GM12878 (cell line): Measurements from ENCODE around the gene ZNF214. TPM values are rescaled to one million over a fixed set of nuclear protein-coding genes. Genes with fewer than 3 reads are reported as not detected.

Experiments
- ATAC-seq: fragments of 200-7000 bp; cut with Tn5 transposase; 3 replicates; pipeline ENCODE4 v1.9.1; 2020; ENCODE audit warnings: mild to moderate bottlenecking, moderate library complexity
- Bru-seq: library from RNA; stranded (reverse); fragments of 400-500 nt; gene quantifications from one replicate; lab custom pipeline; 2021; lab: Mats Ljungman, UMichigan
- BruChase-seq, 2 experiments: library from RNA; stranded (reverse); fragments of 400-500 nt; gene quantifications; one replicate each; lab custom pipeline; 2021; lab: Mats Ljungman, UMichigan
- BruUV-seq: library from RNA; stranded (reverse); fragments of 400-500 nt; replicated peaks from 2 replicates; lab custom pipeline; 2021; lab: Mats Ljungman, UMichigan
- CTCF ChIA-PET: fragments of 300-600 bp; sonication (Branson Sonifier 250); formaldehyde crosslinking; extraction: SDS; loops from one replicate; lab custom pipeline; 2021; ENCODE audit warnings: inconsistent platforms; lab: Yijun Ruan, JAX
- POLR2A ChIA-PET: fragments of 350-600 bp; formaldehyde crosslinking; extraction: SDS; loops from one replicate; lab custom pipeline; 2021; ENCODE audit warnings: inconsistent platforms; lab: Charles Lee
- RAD21 ChIA-PET: fragments of 300-600 bp; sonication (Branson Sonifier 250); formaldehyde crosslinking; loops from one replicate; lab custom pipeline; 2023; ENCODE audit warnings: antibody characterized with exemption; ENCODE audit not compliant: unreplicated experiment; lab: Charles Lee
- SMC1A ChIA-PET: fragments of 300-600 bp; sonication (Branson Sonifier 250); formaldehyde crosslinking; loops from one replicate; lab custom pipeline; 2023; ENCODE audit not compliant: unreplicated experiment, uncharacterized antibody; lab: Charles Lee
- DNase-seq: peaks from one replicate; pipeline ENCODE4 v3.0.0-alpha.2; 2011; ENCODE audit warnings: low read depth, low spot score
- FAIRE-seq: peaks from 3 replicates; lab custom pipeline; 2011; peaks lifted over from hg19 to GRCh38; lab: Jason Lieb, UNC
- H2AFZ ChIP-seq: 2 replicates; pipeline ENCODE4 v1.6.0; 2011; ENCODE audit warnings: low read depth, low read length, control low read depth; ENCODE audit not compliant: control insufficient read depth
- H3K27ac ChIP-seq: 2 replicates; pipeline ENCODE4 v1.5.1; 2011; ENCODE audit warnings: control low read depth; ENCODE audit not compliant: control insufficient read depth, insufficient read depth
- H3K27me3 ChIP-seq, 2 experiments: replicated peaks in 1 of 2; 2 replicates each; pipeline versions ENCODE4 v1.6.0 to v1.6.1; 2011; ENCODE audit warnings: low read length in 1 of 2; ENCODE audit not compliant: control insufficient read depth in 2 of 2, insufficient read depth in 2 of 2
- H3K36me3 ChIP-seq, 2 experiments: 2 replicates each; pipeline ENCODE4 v1.5.1; 2011; ENCODE audit warnings: low read length in 1 of 2; ENCODE audit not compliant: control insufficient read depth in 2 of 2, insufficient read depth in 2 of 2
- H3K4me1 ChIP-seq: 2 replicates; pipeline ENCODE4 v1.6.1; 2011; ENCODE audit warnings: mild to moderate bottlenecking, low read length, moderate library complexity, mixed read lengths; ENCODE audit not compliant: control insufficient read depth, insufficient read depth
- H3K4me2 ChIP-seq: 2 replicates; pipeline ENCODE4 v1.6.0; 2011; ENCODE audit warnings: control low read depth; ENCODE audit not compliant: control insufficient read depth, insufficient read depth
- H3K4me3 ChIP-seq: fragments of 200-600 bp; sonication (generic); 2 replicates; pipeline ENCODE4 v1.5.1; 2016
- H3K79me2 ChIP-seq: 2 replicates; pipeline ENCODE4 v1.6.0; 2011; ENCODE audit warnings: low read length; ENCODE audit not compliant: control insufficient read depth, insufficient read depth
- H3K9ac ChIP-seq: 2 replicates; pipeline ENCODE4 v1.8.0; 2011; ENCODE audit warnings: low read length, control low read depth, mixed read lengths; ENCODE audit not compliant: control insufficient read depth, insufficient read depth
- H3K9me3 ChIP-seq: replicated peaks from 3 replicates; pipeline ENCODE4 v1.5.1; 2011; ENCODE audit warnings: mild to moderate bottlenecking, low read length; ENCODE audit not compliant: control insufficient read depth, insufficient read depth
- H4K20me1 ChIP-seq: 2 replicates; pipeline ENCODE4 v1.6.0; 2011; ENCODE audit not compliant: control insufficient read depth, insufficient read depth
- BCL3 ChIP-seq: IDR thresholded peaks from 2 replicates; pipeline ENCODE4 v1.6.1; 2011; ENCODE audit warnings: borderline replicate concordance, low read depth, mild to moderate bottlenecking, moderate library complexity, low read length; ENCODE audit not compliant: insufficient read depth, poor library complexity, severe bottlenecking
- BRCA1 ChIP-seq: IDR thresholded peaks from 2 replicates; pipeline ENCODE4 v1.6.1; 2011; ENCODE audit warnings: low read depth, low read length, improper control_type of control experiment
- IKZF2 ChIP-seq, 2 experiments: fragments of 450-650 bp; IDR thresholded peaks; 2 replicates each; pipeline ENCODE4 v1.6.1; 2017; ENCODE audit warnings: mild to moderate bottlenecking in 2 of 2, moderate library complexity in 2 of 2
- NFIC ChIP-seq: IDR thresholded peaks from 2 replicates; pipeline ENCODE4 v1.6.1; 2012; ENCODE audit warnings: low read depth, mild to moderate bottlenecking, inconsistent platforms, low read length, moderate library complexity
- YY1 ChIP-seq: IDR thresholded peaks from 2 replicates; pipeline ENCODE4 v1.6.1; 2011; ENCODE audit warnings: low read depth, mild to moderate bottlenecking, low read length
- whole genome bisulfite sequencing: methylation state at CpG from one replicate; pipeline ENCODE4 v1.1.6; 2016; ENCODE audit warnings: low lambda C conversion rate; ENCODE audit not compliant: insufficient replicate concordance, insufficient coverage; ENCODE audit errors: missing lambda C conversion rate; 5-methylcytosine and 5-hydroxymethylcytosine counted together
- in situ Hi-C: fragments of 300-500 bp; cut with MboI; formaldehyde crosslinking; loops from 9 replicates; pipeline ENCODE4 v1.14.3; 2018; ENCODE audit warnings: mixed read lengths
- intact Hi-C: fragments of 100-400 bp; cut with micrococcal nuclease; formaldehyde crosslinking; loops from one replicate; pipeline ENCODE4 v1.14.2; 2022; ENCODE audit not compliant: unreplicated experiment
- long read RNA-seq, 2 experiments: library from polyadenylated mRNA; unstranded; transcript quantifications; one replicate each; pipeline ENCODE4 v2.0.0, GENCODE V29; 2019 to 2020
- polyA minus RNA-seq, 3 experiments: library from RNA; depleted of rRNA, polyadenylated mRNA; stranded (reverse); fragments of >200 nt; gene quantifications; 2 replicates each; pipeline ENCODE4 v1.2.3, GENCODE V29; 2011
- polyA plus RNA-seq, 11 experiments: library from polyadenylated mRNA; depleted of rRNA in 4 of 11; unstranded in 6 of 11; stranded (reverse) in 5 of 11; fragments of >200 nt; fragmentation: Nextera tagmentation in 4 of 11; fragmentation: Illumina TruSeq in 1 of 11; extraction: Ambion mirVana in 4 of 11; extraction: Trizol in 1 of 11; gene quantifications; 1 replicate in 1 of 11; 2 replicates in 10 of 11; pipeline versions ENCODE4 v1.2.1 to v1.2.3, GENCODE V29; 2011 to 2016; ENCODE audit warnings: inconsistent platforms in 2 of 11, missing spikeins in 2 of 11, low read depth in 1 of 11
- total RNA-seq, 4 experiments: library from RNA; depleted of rRNA in 3 of 4; stranded (reverse); fragments of >200 nt in 3 of 4; fragmentation: Illumina TruSeq in 1 of 4; extraction: Trizol in 1 of 4; gene quantifications; 2 replicates each; pipeline versions ENCODE4 v1.2.1 to v1.2.3, GENCODE V29; 2013 to 2021

Gene ZNF214
- total RNA-seq (2013; cell fraction: nucleolus; rRNA removed), result 0.17 TPM in 1 of 2 replicates, not detected in the other
- not detected in 2 replicates for total RNA-seq (2014; rRNA removed)
- 0.18 TPM in 1 of 2 replicates, not detected in the other for total RNA-seq (2014; rRNA removed; fragmentation: Illumina TruSeq; extraction: Trizol)
- total RNA-seq (2021), result not detected in 2 replicates
- not detected for polyA plus RNA-seq (2011; ENCODE audit: low read depth)
- polyA plus RNA-seq (2011; rRNA removed), result not detected in 2 replicates
- not detected in 2 replicates for polyA plus RNA-seq (2011; cell fraction: cytosol; rRNA removed)
- polyA plus RNA-seq (2011; cell fraction: nucleus; rRNA removed), result not detected in 2 replicates
- 0.04 TPM in 1 of 2 replicates, not detected in the other for polyA plus RNA-seq (2012)
- not detected in 2 replicates for polyA plus RNA-seq (2014; fragmentation: Illumina TruSeq; extraction: Trizol)
- polyA plus RNA-seq (2014; fragmentation: Nextera tagmentation; extraction: Ambion mirVana), result not detected
- polyA plus RNA-seq (2014; rRNA removed), result not detected in 2 replicates
- polyA plus RNA-seq (2016; fragmentation: Nextera tagmentation; extraction: Ambion mirVana), result not detected
- polyA minus RNA-seq (2011; rRNA and poly(A)+ RNA removed), result not detected in 2 replicates
- not detected in 2 replicates for polyA minus RNA-seq (2011; cell fraction: cytosol; rRNA and poly(A)+ RNA removed)
- not detected in 2 replicates for polyA minus RNA-seq (2011; cell fraction: nucleus; rRNA and poly(A)+ RNA removed)
- Bru-seq, nascent RNA, result percentile 20 among the genes with signal in this experiment
- percentile 5 among the genes with signal in this experiment for BruChase-seq, experiment 1, labeled RNA remaining after a 6-hour chase
- BruChase-seq, experiment 2, labeled RNA remaining after a 2-hour chase, result percentile 12 among the genes with signal in this experiment
- long read RNA-seq, experiment 1, result 0 reads
- long read RNA-seq, experiment 2, partial matches to known transcripts, result 0 of 1 reads
- long read RNA-seq, experiment 2, other reads (novel, unspliced or antisense), result 0 of 1 reads

DNA sequence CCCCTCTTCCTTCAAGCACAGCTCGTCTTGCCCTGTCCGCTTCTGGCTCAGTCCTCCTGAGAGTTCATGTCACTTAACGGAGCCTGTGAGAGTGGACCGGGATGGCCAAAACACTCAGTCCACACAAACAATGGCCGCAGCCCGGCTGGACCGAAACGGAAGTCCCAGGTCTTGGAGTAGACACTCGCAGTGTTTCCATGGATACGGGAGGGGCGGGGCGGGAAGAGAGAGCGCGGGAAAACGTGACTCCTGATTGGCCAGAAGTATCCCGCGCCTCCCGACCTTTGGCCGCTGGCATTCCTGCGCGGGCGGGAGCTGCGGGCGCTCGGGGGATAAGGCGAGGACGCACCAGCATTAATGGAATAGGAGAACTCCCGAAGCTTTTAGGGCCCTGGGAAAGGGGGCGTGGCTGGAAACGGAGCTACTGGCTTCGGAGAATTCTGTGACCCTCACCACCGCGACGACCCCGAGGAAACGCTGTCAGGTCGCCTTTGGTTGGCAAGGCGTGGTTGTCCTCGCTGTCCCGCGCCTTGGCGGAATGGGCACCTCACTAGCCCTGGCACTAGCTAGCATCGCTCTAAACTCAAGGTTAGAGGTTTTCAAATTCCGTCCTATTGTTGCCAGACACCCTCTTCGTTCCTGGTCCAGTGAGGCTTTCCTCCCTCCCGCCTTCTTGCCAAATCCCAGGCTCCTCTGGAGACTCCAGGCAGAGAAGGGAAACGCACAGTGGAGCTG lies at the start of gene ZNF214, which contains the start of gene NLRP14:
TSS of gene ZNF214 (minus strand) at position 164 of the 735 bp plus-strand sequence. CDS start 17,511 bp downstream, outside the sequence.
TSS of gene NLRP14 (plus strand) at position 297 of the 735 bp plus-strand sequence. CDS start 18,108 bp downstream, outside the sequence.
- Histone ChIP-seq H3K36me3 (no peaks in the 10 kb centered on the region), H3K27ac (no peak within 1 kb of the TSS), H3K4me3 (no peak within 1 kb of the TSS), H3K4me1 (no peaks in the 10 kb centered on the region), H3K27me3 (peaks cover 0 to 1% of the 10 kb centered on the region in 2 experiments; a peak in 2 of 4 replicates), H2AFZ (no peak within 1 kb of the TSS), H3K4me2 (peak within 1 kb of the TSS; percentile 42), H4K20me1 (no peaks in the 10 kb centered on the region), H3K9me3 (no peaks in the 10 kb centered on the region), H3K79me2 (no peaks in the 10 kb centered on the region), H3K9ac (no peak within 1 kb of the TSS)
- FAIRE-seq (no peak), ATAC-seq (peak; percentile 32), DNase-seq (no peak)
- intact Hi-C loops (no loop called here), in situ Hi-C loops (no loop called here)
- BruUV-seq, result no TSS peak
- ChIA-PET POLR2A (no interaction called here), RAD21 (no interaction called here), CTCF (interaction anchor here (1.4 kb wide), 1 partner anchor 19 kb away, joined by 3 read pairs; no protein-coding TSS in a partner anchor), SMC1A (interaction anchor here (1.8 kb wide), 1 partner anchor 9 kb away, joined by 3 read pairs; no protein-coding TSS in a partner anchor)
- 34% methylated on average over 47 of the region's 47 CpGs for WGBS
- TF ChIP-seq NFIC, result no peak
- TF ChIP-seq BCL3, result no peak
- TF ChIP-seq IKZF2 (IDR thresholded peaks at IDR 0.05), result no peak
- TF ChIP-seq YY1, result 0 out of 2 replicates have a peak, but pooled peaks have one; percentile 7
- no peak for TF ChIP-seq BRCA1
